Renal pelvis (tissue), 4 donors: ENCODE results near the gene TEX264. TPM values are rescaled to one million over a fixed set of nuclear protein-coding genes. Genes with fewer than 3 reads are reported as not detected.

Experiments used
- DNase-seq: peaks from one replicate; pipeline ENCODE4 v3.0.0-alpha.2; 2013
- polyA plus RNA-seq, 3 donors: library from polyadenylated mRNA; unstranded; fragments of 120-200 nt; gene quantifications; one replicate each; pipeline ENCODE4 v1.2.1, GENCODE V29; 2013; ENCODE audit not compliant: insufficient read length in 3 of 3

Gene TEX264
- polyA plus RNA-seq, 3 donors, result 68.9 to 75.6 (median 69.9) TPM

GRCh38 chr3:51670053-51670822 lies 814 bp upstream of the TEX264 start:
- no peak for DNase-seq

GRCh38 chr3:51671734-51672475 lies 853 bp downstream of the TEX264 start:
- peak; percentile 63 for DNase-seq

- DNase-seq, result no peak
These were observed 2.2 kb downstream of the TEX264 start for GRCh38 chr3:51673181-51673801.

- no peak for DNase-seq
These were observed 3.0 kb downstream of the TEX264 start for GRCh38 chr3:51673802-51674654.

- DNase-seq, result no peak
These were observed 4.2 kb downstream of the TEX264 start for GRCh38 chr3:51675201-51675611.

GRCh38 chr3:51676102-51676640 lies 5.1 kb downstream of the TEX264 start:
- no peak for DNase-seq

GRCh38 chr3:51677358-51677757 lies 6.3 kb downstream of the TEX264 start:
- no peak for DNase-seq

- DNase-seq, result no peak
These were observed 7.1 kb downstream of the TEX264 start for GRCh38 chr3:51678186-51678585.

GRCh38 chr3:51678641-51679040 lies 7.6 kb downstream of the TEX264 start:
- no peak for DNase-seq

- no peak for DNase-seq
These were observed 8.3 kb downstream of the TEX264 start for GRCh38 chr3:51679318-51679717.

GRCh38 chr3:51679777-51680176 lies 8.7 kb downstream of the TEX264 start:
- DNase-seq, result no peak

- DNase-seq, result no peak
These were observed 9.1 kb downstream of the TEX264 start for GRCh38 chr3:51680196-51680595.

GRCh38 chr3:51680663-51681230 lies 9.7 kb downstream of the TEX264 start:
- no peak for DNase-seq

GRCh38 chr3:51681453-51681852 lies 10.4 kb downstream of the TEX264 start:
- no peak for DNase-seq

GRCh38 chr3:51682079-51682478 lies 11.0 kb downstream of the TEX264 start:
- DNase-seq, result peak; percentile 65

GRCh38 chr3:51682526-51682925 lies 11.5 kb downstream of the TEX264 start:
- DNase-seq, result no peak

GRCh38 chr3:51683566-51683965 lies 12.5 kb downstream of the TEX264 start:
- no peak for DNase-seq

GRCh38 chr3:51684971-51685751 lies 14.1 kb downstream of the TEX264 start:
- no peak for DNase-seq

- DNase-seq, result no peak
These were observed 15.0 kb downstream of the TEX264 start for GRCh38 chr3:51686056-51686455.

- DNase-seq, result no peak
These were observed 15.6 kb downstream of the TEX264 start for GRCh38 chr3:51686512-51687215.
